Measurements from ENCODE around the gene CCL23. TPM values are rescaled to one million over a fixed set of nuclear protein-coding genes. Genes with fewer than 3 reads are reported as not detected.

CCL23 gene
- total and polyA plus RNA-seq, 2 donors (not counting 3 experiments of a cell fraction or from before 2014, with no cell fraction given) = 1.0 to 1.1 TPM

DNA sequence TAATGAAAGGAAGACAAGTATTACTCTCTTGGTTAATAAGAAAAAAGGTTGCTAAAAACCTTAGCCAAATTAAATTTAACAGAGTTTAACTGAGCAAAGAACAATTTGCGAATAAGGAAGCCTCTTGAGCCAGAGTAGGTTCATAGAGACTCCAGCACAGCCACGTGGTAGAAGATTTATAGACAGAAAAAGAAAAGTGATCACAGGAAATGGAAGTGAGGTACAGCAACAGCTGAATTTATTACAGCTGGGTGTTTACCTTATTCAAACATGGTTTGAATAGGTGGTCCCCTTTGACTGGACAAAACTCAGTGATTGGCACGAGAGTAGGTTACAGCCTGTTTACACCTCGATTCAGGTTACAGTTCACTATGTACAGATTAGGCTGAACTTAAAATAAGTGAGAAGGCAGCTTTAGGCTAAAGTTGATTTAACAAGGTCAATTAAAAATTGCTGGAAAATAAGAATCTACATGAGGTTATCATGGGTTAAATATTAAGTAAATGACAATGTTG is 13.1 kb downstream of the CCL23 start:
- POLR2A ChIA-PET = no interaction called here
- no peaks in the 10 kb centered on the region for H3K4me1 ChIP-seq (ENCODE audit: control insufficient read depth, extremely low read depth, insufficient read depth, low read length)
- BruUV-seq (replicated peaks) = no TSS peak
- no peak overlapping the region for H3K4me3 ChIP-seq (replicated peaks in 1 of 3; ENCODE audit: insufficient read depth in 1 of 3, low read depth in 1 of 3, low read length in 3 of 3)
- TF ChIP-seq, protein P1, sequence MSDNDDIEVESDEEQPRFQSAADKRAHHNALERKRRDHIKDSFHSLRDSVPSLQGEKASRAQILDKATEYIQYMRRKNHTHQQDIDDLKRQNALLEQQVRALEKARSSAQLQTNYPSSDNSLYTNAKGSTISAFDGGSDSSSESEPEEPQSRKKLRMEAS (IDR thresholded peaks at IDR 0.05; ENCODE audit: insufficient read depth, insufficient read length) = no peak
- TF ChIP-seq MYC (IDR thresholded peaks at IDR 0.05; ENCODE audit: low read depth, low read length) = no peak
- no peak for TF ChIP-seq FOS (IDR thresholded peaks at IDR 0.05; ENCODE audit: borderline replicate concordance, insufficient read depth, low read length)
- TF ChIP-seq POLR2AphosphoS5 (IDR thresholded peaks at IDR 0.05; ENCODE audit: insufficient read depth, low read depth, low read length) = no peak
- no peak for TF ChIP-seq EZH2 (IDR thresholded peaks at IDR 0.05; ENCODE audit: borderline replicate concordance, low read depth, low read length, severe bottlenecking)
- no peak for TF ChIP-seq JUN (IDR thresholded peaks at IDR 0.05; ENCODE audit: borderline replicate concordance, insufficient read depth, insufficient read length, low read depth)
- TF ChIP-seq POLR2A (IDR thresholded peaks at IDR 0.05; ENCODE audit: low read depth, low read length) = no peak
- TF ChIP-seq, protein P2, sequence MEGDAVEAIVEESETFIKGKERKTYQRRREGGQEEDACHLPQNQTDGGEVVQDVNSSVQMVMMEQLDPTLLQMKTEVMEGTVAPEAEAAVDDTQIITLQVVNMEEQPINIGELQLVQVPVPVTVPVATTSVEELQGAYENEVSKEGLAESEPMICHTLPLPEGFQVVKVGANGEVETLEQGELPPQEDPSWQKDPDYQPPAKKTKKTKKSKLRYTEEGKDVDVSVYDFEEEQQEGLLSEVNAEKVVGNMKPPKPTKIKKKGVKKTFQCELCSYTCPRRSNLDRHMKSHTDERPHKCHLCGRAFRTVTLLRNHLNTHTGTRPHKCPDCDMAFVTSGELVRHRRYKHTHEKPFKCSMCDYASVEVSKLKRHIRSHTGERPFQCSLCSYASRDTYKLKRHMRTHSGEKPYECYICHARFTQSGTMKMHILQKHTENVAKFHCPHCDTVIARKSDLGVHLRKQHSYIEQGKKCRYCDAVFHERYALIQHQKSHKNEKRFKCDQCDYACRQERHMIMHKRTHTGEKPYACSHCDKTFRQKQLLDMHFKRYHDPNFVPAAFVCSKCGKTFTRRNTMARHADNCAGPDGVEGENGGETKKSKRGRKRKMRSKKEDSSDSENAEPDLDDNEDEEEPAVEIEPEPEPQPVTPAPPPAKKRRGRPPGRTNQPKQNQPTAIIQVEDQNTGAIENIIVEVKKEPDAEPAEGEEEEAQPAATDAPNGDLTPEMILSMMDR (IDR thresholded peaks at IDR 0.05; ENCODE audit: extremely low read depth in 1 of 2, insufficient read depth in 1 of 2, low read depth in 1 of 2, low read length in 2 of 2) = no peak
- TF ChIP-seq GATA2 (IDR thresholded peaks at IDR 0.05; ENCODE audit: insufficient read depth, insufficient read length, low read depth, low read length) = no peak
- intact Hi-C loops (cut with micrococcal nuclease) = no loop called here
- CTCF ChIA-PET = interaction anchor here (1.0 to 4.0 kb wide), 11 partner anchors 8 to 156 kb away, joined by 3 to 44 read pairs (median 5); no protein-coding TSS in a partner anchor
- no peaks in the 10 kb centered on the region for H3K9me3 ChIP-seq (replicated peaks; ENCODE audit: control insufficient read depth, insufficient read depth, low read length)
- no peak overlapping the region for H3K4me2 ChIP-seq (ENCODE audit: insufficient read depth, low read length)
- no peaks in the 10 kb centered on the region for H3K79me2 ChIP-seq (ENCODE audit: control insufficient read depth, insufficient read depth, low read length)
- dilution Hi-C loops (cut with MboI; ENCODE audit: extremely low pct_ligation_motif_present, low sequenced_read_pairs) = no loop called here
- H3K27ac ChIP-seq (ENCODE audit: insufficient read depth, low read depth, low read length) = no peak overlapping the region
- H2AFZ ChIP-seq (ENCODE audit: low read depth, low read length) = peak overlapping the region; percentile 67
- H3K36me3 ChIP-seq (ENCODE audit: control insufficient read depth in 2 of 2, extremely low read depth in 1 of 2, insufficient read depth in 2 of 2, low read length in 2 of 2) = no peaks in the 10 kb centered on the region
- no peaks in the 10 kb centered on the region for H3K27me3 ChIP-seq (ENCODE audit: control insufficient read depth in 2 of 2, insufficient read depth in 2 of 2, low read length in 2 of 2)
- no peaks in the 10 kb centered on the region for H4K20me1 ChIP-seq (replicated peaks; ENCODE audit: control insufficient read depth, extremely low read depth, insufficient read depth, low read length)
- H3K9me1 ChIP-seq (replicated peaks; ENCODE audit: control insufficient read depth, extremely low read depth, insufficient read depth, low read length) = no peaks in the 10 kb centered on the region
- DNase-seq (ENCODE audit: low read depth, low spot score) (peak; percentile 15), FAIRE-seq (no peak)
- no peak overlapping the region for H3K9ac ChIP-seq (replicated peaks; ENCODE audit: extremely low read depth, insufficient read depth, low read length)

All from endothelial cell of umbilical vein (primary cell).